Activated CD4-positive, alpha-beta T cell treated with anti-CD3 and anti-CD28 coated beads for 36 hours (primary cell): ENCODE measurements around the gene CD59. TPM values are rescaled to one million over a fixed set of nuclear protein-coding genes. Genes with fewer than 3 reads are reported as not detected.
"Not testable (repeated sequence)": the region's sequence is repeated elsewhere in the genome, so short reads cannot be mapped to it uniquely, and the experiment has no call there.

ENCODE experiments used
- ATAC-seq: fragments of 200-7000 bp; cut with Tn5 transposase; one replicate; pipeline ENCODE4 v1.10.0; 2021; ENCODE audit warnings: mild to moderate bottlenecking, moderate library complexity
- CTCF ChIA-PET: fragments of 350-600 bp; sonication (Branson Sonifier 250); formaldehyde crosslinking; loops from one replicate; lab custom pipeline; 2021; ENCODE audit warnings: antibody characterized with exemption; lab: Charles Lee
- POLR2A ChIA-PET: fragments of 350-600 bp; sonication (Branson Sonifier 250); formaldehyde crosslinking; loops from one replicate; lab custom pipeline; 2021; ENCODE audit warnings: antibody characterized with exemption, inconsistent platforms; lab: Charles Lee
- DNase-seq: peaks from one replicate; pipeline ENCODE4 v3.0.0-alpha.2; 2020
- H3K27ac Mint-ChIP-seq: one replicate; pipeline ENCODE4 v1.8.0; 2021; ENCODE audit warnings: mixed read lengths
- H3K27me3 Mint-ChIP-seq: one replicate; pipeline ENCODE4 v1.8.0; 2021; ENCODE audit warnings: mixed read lengths
- H3K36me3 Mint-ChIP-seq: one replicate; pipeline ENCODE4 v1.8.0; 2021; ENCODE audit warnings: low read depth, mixed read lengths
- H3K4me1 Mint-ChIP-seq: one replicate; pipeline ENCODE4 v1.8.0; 2021; ENCODE audit warnings: mixed read lengths
- H3K4me3 Mint-ChIP-seq: one replicate; pipeline ENCODE4 v1.8.0; 2021; ENCODE audit warnings: mild to moderate bottlenecking, moderate library complexity, mixed read lengths
- H3K9me3 Mint-ChIP-seq: one replicate; pipeline ENCODE4 v1.8.0; 2021; ENCODE audit warnings: low read depth, mixed read lengths
- intact Hi-C, 2 experiments: fragments of 100-400 bp; cut with DNase I in 1 of 2; cut with micrococcal nuclease in 1 of 2; formaldehyde crosslinking; loops; one replicate each; pipeline versions ENCODE4 v1.14.2 to v1.15.1; 2022 to 2024; cut with DNase I, micrococcal nuclease
- total RNA-seq, 2 experiments: library from RNA; stranded (reverse); gene quantifications; one replicate each; pipeline ENCODE4 v1.2.3, GENCODE V29; 2021

CD59 gene
- total RNA-seq, 2 experiments from 2014 or later, result 58.2 to 60.0 TPM

- DNase-seq, CTCF ChIA-PET, H3K4me3 Mint-ChIP-seq, intact Hi-C loops, H3K27ac Mint-ChIP-seq, POLR2A ChIA-PET, H3K9me3 Mint-ChIP-seq, H3K27me3 Mint-ChIP-seq, ATAC-seq: not testable (repeated sequence)
- peaks cover 48% of the 10 kb centered on the region for H3K4me1 Mint-ChIP-seq
- peaks cover 25% of the 10 kb centered on the region for H3K36me3 Mint-ChIP-seq
Observed at GRCh38 chr11:33729072-33729664, 7.1 kb downstream of the CD59 start.

- CTCF ChIA-PET, H3K27me3 Mint-ChIP-seq, H3K9me3 Mint-ChIP-seq, ATAC-seq, H3K4me3 Mint-ChIP-seq, intact Hi-C loops, POLR2A ChIA-PET, H3K27ac Mint-ChIP-seq, DNase-seq: not testable (repeated sequence)
- Mint-ChIP-seq H3K4me1 (peaks cover 52% of the 10 kb centered on the region), H3K36me3 (peaks cover 13% of the 10 kb centered on the region)
Observed at GRCh38 chr11:33727539-33727938, 8.7 kb downstream of the CD59 start.

- DNase-seq, result no peak
- CTCF ChIA-PET, result no interaction called here
- peaks cover 3% of the 10 kb centered on the region for H3K27me3 Mint-ChIP-seq
Observed at GRCh38 chr11:33725496-33725895, 10.7 kb downstream of the CD59 start.

GRCh38 chr11:33724644-33725035, 11.6 kb downstream of the CD59 start:
- DNase-seq (no peak), ATAC-seq (no peak)
- intact Hi-C loops, result no loop called here
- Mint-ChIP-seq H3K4me3 (no peak overlapping the region), H3K36me3 (peaks cover 25% of the 10 kb centered on the region), H3K4me1 (peaks cover 49% of the 10 kb centered on the region), H3K27ac (peak overlapping the region; percentile 5), H3K27me3 (peaks cover 3% of the 10 kb centered on the region), H3K9me3 (no peaks in the 10 kb centered on the region)
- POLR2A ChIA-PET, result no interaction called here
- CTCF ChIA-PET, result interaction anchor here (1.3 kb wide), 1 partner anchor 134 kb away, joined by 4 read pairs; no protein-coding TSS in a partner anchor

More at GRCh38 chr11:33725496-33725895, 10.7 kb downstream of the CD59 start:
- intact Hi-C loops, result no loop called here
- Mint-ChIP-seq H3K4me3 (no peak overlapping the region), H3K36me3 (peaks cover 18% of the 10 kb centered on the region), H3K9me3 (no peaks in the 10 kb centered on the region), H3K4me1 (peaks cover 49% of the 10 kb centered on the region), H3K27ac (no peak overlapping the region)
- no peak for ATAC-seq
- POLR2A ChIA-PET, result no interaction called here

- DNase-seq, result no peak
- peaks cover 46% of the 10 kb centered on the region for H3K4me1 Mint-ChIP-seq
- H3K9me3 Mint-ChIP-seq, result no peaks in the 10 kb centered on the region
- intact Hi-C loops, result loop anchor here (1.0 kb wide), 1 partner anchor 8 kb away; no protein-coding TSS in a partner anchor
- peaks cover 24% of the 10 kb centered on the region for H3K36me3 Mint-ChIP-seq
- peaks cover 3% of the 10 kb centered on the region for H3K27me3 Mint-ChIP-seq
- peak; percentile 34 for ATAC-seq
- ChIA-PET POLR2A (interaction anchor here (1.3 kb wide), 1 partner anchor 14 kb away, joined by 5 read pairs; no protein-coding TSS in a partner anchor), CTCF (interaction anchor here (0.6 to 1.2 kb wide), 4 partner anchors 9 to 348 kb away, joined by 3 to 7 read pairs (median 3); no protein-coding TSS in a partner anchor)
- H3K4me3 Mint-ChIP-seq, result no peak overlapping the region
- H3K27ac Mint-ChIP-seq, result peak overlapping the region; percentile 74
Observed at GRCh38 chr11:33723238-33723881, 12.9 kb downstream of the CD59 start.

GRCh38 chr11:33722590-33723234, 13.5 kb downstream of the CD59 start:
- H3K9me3 Mint-ChIP-seq, result no peaks in the 10 kb centered on the region
- peak; percentile 76 for DNase-seq
- peaks cover 46% of the 10 kb centered on the region for H3K4me1 Mint-ChIP-seq
- intact Hi-C loops, result loop anchor here (1.0 kb wide), 2 partner anchors 9 to 14 kb away; partner anchors contain the start of gene CD59 (in 1 of the 2)
- H3K36me3 Mint-ChIP-seq, result peaks cover 21% of the 10 kb centered on the region
- POLR2A ChIA-PET, result interaction anchor here (1.3 kb wide), 1 partner anchor 14 kb away, joined by 5 read pairs; no protein-coding TSS in a partner anchor
- no peak overlapping the region for H3K4me3 Mint-ChIP-seq
- peak; percentile 91 for ATAC-seq
- peak overlapping the region; percentile 74 for H3K27ac Mint-ChIP-seq
- peaks cover 3% of the 10 kb centered on the region for H3K27me3 Mint-ChIP-seq
- CTCF ChIA-PET, result interaction anchor here (0.6 to 1.5 kb wide), 4 partner anchors 9 to 105 kb away, joined by 3 to 7 read pairs (median 4); no protein-coding TSS in a partner anchor

GRCh38 chr11:33721984-33722383, 14.2 kb downstream of the CD59 start:
- ATAC-seq (no peak), DNase-seq (no peak)
- peaks cover 46% of the 10 kb centered on the region for H3K4me1 Mint-ChIP-seq
- H3K9me3 Mint-ChIP-seq, result no peaks in the 10 kb centered on the region
- intact Hi-C loops, result loop anchor here in 1 of 2 experiments (1.0 kb wide), 1 partner anchor 14 kb away; the partner anchor contains the start of gene CD59
- H3K4me3 Mint-ChIP-seq, result no peak overlapping the region
- ChIA-PET POLR2A (interaction anchor here (1.3 kb wide), 1 partner anchor 15 kb away, joined by 5 read pairs; no protein-coding TSS in a partner anchor), CTCF (interaction anchor here (1.1 to 1.5 kb wide), 2 partner anchors 8 to 15 kb away, joined by 4 to 7 read pairs; no protein-coding TSS in a partner anchor)
- H3K36me3 Mint-ChIP-seq, result peaks cover 23% of the 10 kb centered on the region
- H3K27ac Mint-ChIP-seq, result no peak overlapping the region
- H3K27me3 Mint-ChIP-seq, result peaks cover 3% of the 10 kb centered on the region

GRCh38 chr11:33721426-33721825, 14.8 kb downstream of the CD59 start:
- Mint-ChIP-seq H3K36me3 (peaks cover 28% of the 10 kb centered on the region), H3K27ac (no peak overlapping the region), H3K9me3 (no peaks in the 10 kb centered on the region), H3K4me3 (no peak overlapping the region), H3K4me1 (peaks cover 44% of the 10 kb centered on the region), H3K27me3 (peaks cover 1% of the 10 kb centered on the region)
- POLR2A ChIA-PET, result no interaction called here
- ATAC-seq (peak; percentile 7), DNase-seq (no peak)
- intact Hi-C loops, result no loop called here
- CTCF ChIA-PET, result interaction anchor here (1.5 kb wide), 1 partner anchor 16 kb away, joined by 4 read pairs; no protein-coding TSS in a partner anchor

GRCh38 chr11:33719587-33719986, 16.6 kb downstream of the CD59 start:
- ChIA-PET CTCF (interaction anchor here (1.3 to 1.9 kb wide), 2 partner anchors 18 to 23 kb away, joined by 4 to 9 read pairs; no protein-coding TSS in a partner anchor), POLR2A (no interaction called here)
- DNase-seq, result no peak
- intact Hi-C loops, result no loop called here
- Mint-ChIP-seq H3K27me3 (no peaks in the 10 kb centered on the region), H3K4me3 (no peak overlapping the region), H3K4me1 (peaks cover 34% of the 10 kb centered on the region), H3K36me3 (peaks cover 30% of the 10 kb centered on the region), H3K27ac (no peak overlapping the region), H3K9me3 (no peaks in the 10 kb centered on the region)
- ATAC-seq, result no peak

GRCh38 chr11:33718440-33718839, 17.8 kb downstream of the CD59 start:
- no peak for DNase-seq
- no peak for ATAC-seq
- H3K4me1 Mint-ChIP-seq, result peaks cover 23% of the 10 kb centered on the region
- peaks cover 30% of the 10 kb centered on the region for H3K36me3 Mint-ChIP-seq
- intact Hi-C loops, result no loop called here
- CTCF ChIA-PET, result interaction anchor here (0.9 to 4.4 kb wide), 2 partner anchors 24 to 90 kb away, joined by 3 to 66 read pairs; no protein-coding TSS in a partner anchor
- H3K27ac Mint-ChIP-seq, result no peak overlapping the region
- no peak overlapping the region for H3K4me3 Mint-ChIP-seq
- POLR2A ChIA-PET, result no interaction called here
- no peaks in the 10 kb centered on the region for H3K27me3 Mint-ChIP-seq
- H3K9me3 Mint-ChIP-seq, result no peaks in the 10 kb centered on the region

GRCh38 chr11:33716243-33716642, 20.0 kb downstream of the CD59 start:
- ChIA-PET CTCF (interaction anchor here (0.5 to 4.4 kb wide), 19 partner anchors 9 to 353 kb away, joined by 3 to 66 read pairs (median 5); partner anchors contain the start of genes C11orf91 and CD59), POLR2A (interaction anchor here (0.6 to 0.7 kb wide), 3 partner anchors 127 to 355 kb away, joined by 3 to 7 read pairs (median 4); no protein-coding TSS in a partner anchor)
- intact Hi-C loops, result loop anchor here (1.0 kb wide), 2 partner anchors 26 to 113 kb away; no protein-coding TSS in a partner anchor
- Mint-ChIP-seq H3K27ac (no peak overlapping the region), H3K4me1 (peaks cover under 1% of the 10 kb centered on the region), H3K36me3 (peaks cover 21% of the 10 kb centered on the region), H3K27me3 (no peaks in the 10 kb centered on the region), H3K4me3 (no peak overlapping the region), H3K9me3 (no peaks in the 10 kb centered on the region)
- DNase-seq (no peak), ATAC-seq (peak; percentile 75)
